ENCODE measurements around the gene LCOR.

LCOR gene

GRCh38 chr10:96890580-96890979, 58.5 kb downstream of the LCOR start:
- no peak for DNase-seq (ENCODE audit: low spot score)

DNA sequence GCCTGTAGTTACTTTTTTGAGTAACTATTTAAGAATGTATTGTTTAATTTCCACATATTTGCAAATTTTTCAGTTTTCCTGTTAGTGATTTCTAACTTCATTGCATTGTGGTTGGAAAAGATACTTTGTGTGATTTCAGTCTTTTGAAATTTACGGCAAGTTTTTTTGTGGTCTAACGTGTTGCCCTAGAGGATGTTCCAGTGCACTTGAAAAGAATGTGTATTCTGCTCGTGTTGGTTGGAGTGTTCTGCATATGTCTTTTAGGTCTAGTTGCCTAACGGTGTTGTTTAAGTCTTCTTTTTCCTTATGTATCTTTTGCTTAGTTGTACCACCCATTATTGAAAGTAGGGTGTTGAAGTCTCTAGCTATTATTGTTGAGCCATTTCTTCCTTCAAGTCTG, 59.7 kb downstream of the LCOR start:
- no peak for DNase-seq (ENCODE audit: low spot score)

DNA sequence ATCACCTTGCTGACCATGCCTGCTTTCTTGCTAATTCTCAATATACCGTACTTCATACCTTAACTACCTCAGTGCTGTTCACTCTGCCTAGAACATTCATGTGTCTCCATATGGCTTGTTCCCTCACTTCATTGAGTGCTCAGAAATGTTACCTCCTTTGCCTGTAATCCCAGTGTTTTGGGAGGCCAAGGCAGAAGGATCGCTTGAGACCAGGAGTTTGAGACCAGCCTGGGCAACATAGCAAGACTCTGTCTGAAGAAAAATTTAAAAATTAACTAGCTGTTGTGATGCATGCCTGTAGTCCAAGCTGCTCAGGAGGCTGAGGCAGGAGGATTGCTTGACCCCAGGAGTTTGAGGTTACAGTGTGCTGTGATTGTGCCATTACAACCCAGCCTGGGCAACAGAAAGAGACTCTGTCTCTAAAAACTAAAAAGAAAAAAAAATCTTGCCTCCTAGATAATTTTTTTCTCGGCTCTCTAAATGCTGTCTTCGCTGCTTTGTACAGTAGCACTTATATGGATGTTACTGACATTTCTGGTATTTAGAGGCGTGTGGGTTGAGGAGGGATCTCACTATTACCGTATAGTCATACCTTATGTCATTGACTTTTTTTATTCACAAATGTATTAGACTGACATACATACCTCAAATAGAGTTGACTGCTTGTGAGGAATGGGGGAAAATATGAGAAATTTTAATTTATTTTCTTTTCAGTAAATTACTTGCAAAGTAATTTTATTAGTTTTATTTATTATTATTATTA, 63.7 kb downstream of the LCOR start:
- DNase-seq (ENCODE audit: low spot score), result no peak

- no peak for DNase-seq (ENCODE audit: low spot score)
These were observed 64.9 kb downstream of the LCOR start for GRCh38 chr10:96896884-96897589.

DNA sequence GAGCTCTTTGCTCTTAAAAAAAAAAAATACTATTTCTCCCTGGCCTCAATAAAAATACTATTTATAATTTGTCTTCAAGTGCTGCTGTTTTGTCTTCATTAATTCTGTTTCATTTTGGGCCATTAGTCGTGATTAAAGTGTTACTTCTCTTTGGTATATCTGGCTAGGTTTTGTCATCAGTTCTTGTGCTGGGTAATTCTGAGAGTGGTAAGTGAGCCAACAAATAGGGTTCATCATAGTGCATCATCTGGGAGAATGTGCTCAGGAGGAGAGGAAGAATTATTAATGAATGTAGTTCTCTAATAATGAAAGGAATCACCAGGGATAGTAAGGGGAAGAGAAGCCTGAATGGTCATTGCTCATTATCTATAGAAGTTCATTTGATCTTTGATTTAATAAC, 70.0 kb downstream of the LCOR start:
- DNase-seq (ENCODE audit: low spot score), result no peak

- no peak for DNase-seq (ENCODE audit: low spot score)
These were observed 70.7 kb downstream of the LCOR start for GRCh38 chr10:96902731-96903358.

- no peak for DNase-seq (ENCODE audit: low spot score)
These were observed 72.5 kb downstream of the LCOR start for GRCh38 chr10:96904648-96905047.

DNA sequence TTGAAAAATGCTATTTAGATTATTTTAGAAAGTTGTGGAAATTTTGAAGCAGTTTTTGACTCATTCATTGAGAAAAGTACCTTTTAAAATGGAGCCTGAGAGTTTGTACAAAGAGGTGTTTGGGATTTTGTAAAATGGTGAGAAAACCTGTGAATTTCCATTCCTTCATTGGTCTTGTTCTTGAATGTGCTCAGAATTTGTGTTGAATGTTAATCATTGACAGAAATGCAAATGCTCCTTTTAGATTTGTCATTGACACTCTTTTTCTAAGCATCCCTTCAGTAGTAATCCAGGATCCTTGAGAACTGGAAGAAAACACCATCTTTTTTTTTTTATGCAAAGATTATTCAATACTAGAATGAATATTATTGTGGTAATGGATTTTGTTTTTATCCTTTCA, 74.8 kb downstream of the LCOR start:
- DNase-seq (ENCODE audit: low spot score), result no peak

GRCh38 chr10:96910488-96911395, 78.6 kb downstream of the LCOR start:
- peak; percentile 15 for DNase-seq (ENCODE audit: low spot score)

DNA sequence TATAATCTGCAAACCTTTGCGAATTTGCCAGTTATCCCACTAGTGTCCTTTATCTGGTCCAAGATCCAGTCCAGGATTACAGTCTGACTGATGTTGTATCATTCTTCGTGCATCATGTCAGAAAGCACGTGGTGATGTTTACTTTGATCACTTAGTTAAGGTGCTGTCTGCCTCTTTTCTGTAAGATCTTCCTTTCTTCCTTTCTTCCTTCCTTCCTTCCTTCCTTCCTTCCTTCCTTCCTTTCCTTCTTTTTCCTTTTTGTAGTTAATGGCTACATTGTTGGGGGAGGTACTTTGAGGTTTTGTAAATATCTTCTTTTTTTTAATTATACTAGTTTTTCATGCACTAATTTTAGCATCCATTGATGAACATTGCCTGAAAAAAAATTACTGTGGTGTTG, 80.3 kb downstream of the LCOR start:
- no peak for DNase-seq (ENCODE audit: low spot score)

GRCh38 chr10:96913906-96914305, 81.8 kb downstream of the LCOR start:
- DNase-seq (ENCODE audit: low spot score), result no peak

DNA sequence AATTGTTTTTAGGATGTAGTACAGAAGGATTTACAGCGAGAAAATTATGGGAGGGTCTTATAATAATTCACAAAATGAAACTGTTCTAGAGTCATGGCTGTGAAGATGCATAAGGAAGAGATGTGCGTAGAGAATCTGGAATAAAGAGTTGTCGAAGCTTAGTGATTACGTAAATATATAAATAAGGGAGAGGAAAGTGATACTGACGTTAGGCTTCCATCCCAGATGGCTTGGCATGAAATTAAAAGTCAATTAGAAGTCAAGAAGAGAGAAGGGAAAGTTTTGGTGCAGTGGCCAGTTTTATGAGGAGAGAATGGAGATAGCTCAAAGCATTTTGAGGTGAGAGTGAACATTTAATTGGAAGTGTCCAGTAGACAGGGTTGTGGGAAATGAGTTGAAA, 85.5 kb downstream of the LCOR start:
- DNase-seq (ENCODE audit: low spot score), result no peak

DNA sequence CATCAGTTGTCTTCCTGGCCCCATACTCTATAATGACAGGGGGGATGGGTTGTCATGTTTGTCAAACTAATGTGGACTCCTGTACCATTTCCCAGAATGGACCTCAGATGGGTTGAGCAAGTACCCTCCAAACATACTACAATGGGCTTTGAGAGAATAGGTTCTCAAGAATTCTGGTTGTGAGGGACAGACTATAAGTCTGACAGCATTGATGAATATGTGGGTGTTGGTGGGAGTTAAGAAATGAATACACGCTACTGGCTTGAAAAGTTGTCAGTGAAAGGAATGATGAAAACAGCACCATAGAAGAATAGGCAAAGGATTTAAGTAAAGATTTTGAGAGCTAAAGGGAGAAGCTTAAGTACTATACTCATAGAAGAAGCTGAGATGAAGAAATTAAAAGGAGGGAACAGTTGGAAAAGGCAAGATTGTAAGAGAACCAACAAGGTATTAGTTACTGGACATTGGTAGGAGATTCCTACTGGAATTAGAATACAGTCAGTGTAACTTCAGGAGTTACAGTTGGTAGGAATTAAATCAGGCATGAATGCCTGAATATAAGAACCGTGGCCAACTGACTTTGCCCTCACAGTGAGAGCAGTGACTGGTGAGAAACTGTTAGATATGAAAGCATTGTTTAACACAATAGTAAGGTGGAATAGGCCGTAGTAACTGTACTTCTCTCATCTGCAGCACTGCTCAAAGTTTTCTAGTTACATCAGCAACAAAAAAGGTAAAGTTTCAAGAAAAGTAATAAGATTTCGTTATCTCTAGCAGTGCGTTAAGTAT, 86.3 kb downstream of the LCOR start:
- DNase-seq (ENCODE audit: low spot score), result no peak

GRCh38 chr10:96919785-96920430, 87.8 kb downstream of the LCOR start:
- no peak for DNase-seq (ENCODE audit: low spot score)

DNA sequence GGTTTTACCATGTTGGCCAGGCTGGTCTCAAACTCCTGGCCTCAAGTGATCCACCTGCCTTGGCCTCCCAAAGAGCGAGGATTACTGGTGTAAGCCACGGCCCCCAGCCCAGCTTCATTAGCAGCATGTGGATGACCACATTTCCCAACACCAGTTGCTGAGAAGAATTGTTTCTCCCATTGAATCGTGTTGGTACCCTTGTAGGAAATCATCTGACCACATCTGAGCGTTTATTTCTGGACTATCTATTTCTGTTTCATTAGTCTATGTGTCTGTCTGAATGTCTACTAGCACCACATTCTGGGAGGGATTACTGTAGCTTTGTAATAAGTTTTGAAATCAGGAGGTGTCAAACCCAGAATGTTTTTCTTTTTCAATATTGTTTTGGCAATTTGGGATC, 89.6 kb downstream of the LCOR start:
- DNase-seq (ENCODE audit: low spot score), result no peak

- no peak for DNase-seq (ENCODE audit: low spot score)
These were observed 91.2 kb downstream of the LCOR start for GRCh38 chr10:96922978-96923948.

DNA sequence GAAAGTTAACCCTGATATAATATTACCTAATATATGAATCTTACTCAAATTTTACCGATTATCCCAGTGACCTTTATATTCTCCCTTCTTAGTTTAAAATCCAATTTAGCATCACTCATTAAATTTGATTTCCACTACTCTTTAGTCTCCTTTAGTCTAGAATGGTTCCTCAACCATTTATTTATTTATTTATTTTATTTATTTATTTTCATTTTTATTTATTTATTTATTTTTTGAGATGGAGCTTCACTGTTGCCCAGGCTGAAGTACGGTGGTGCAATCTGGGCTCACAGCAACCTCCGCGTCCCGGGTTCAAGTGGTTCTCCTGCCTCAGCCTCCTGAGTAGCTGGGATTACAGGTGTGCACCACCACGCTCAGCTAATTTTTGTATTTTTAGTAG, 92.8 kb downstream of the LCOR start:
- DNase-seq (ENCODE audit: low spot score), result no peak

GRCh38 chr10:96930469-96930868, 98.4 kb downstream of the LCOR start:
- no peak for DNase-seq (ENCODE audit: low spot score)

GRCh38 chr10:96935148-96935547, 103.0 kb downstream of the LCOR start:
- no peak for DNase-seq (ENCODE audit: low spot score)

DNA sequence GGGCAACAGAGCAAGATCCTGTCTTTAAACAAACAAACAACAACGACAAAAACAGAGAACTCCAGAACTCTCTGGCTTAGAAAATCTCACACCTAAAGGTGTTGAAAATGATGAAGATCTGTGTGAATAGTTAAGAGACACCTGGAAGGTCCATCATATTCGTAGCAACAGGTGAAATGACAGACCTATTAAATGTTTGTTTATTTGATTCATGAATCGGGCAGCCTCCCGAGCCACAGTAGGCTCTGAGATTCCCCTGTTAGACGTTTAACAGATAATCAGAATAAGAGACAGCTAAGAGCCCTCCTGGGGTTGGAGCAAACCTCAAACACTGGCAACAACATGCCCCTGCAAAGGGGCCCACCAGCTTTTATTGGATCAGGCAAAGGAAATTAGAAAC, 103.7 kb downstream of the LCOR start:
- DNase-seq (ENCODE audit: low spot score), result no peak
